HG02852 (cell line): ENCODE data around the gene LHX6.

Experiments
- ATAC-seq: cut with Tn5 transposase; IDR thresholded peaks from one replicate; pipeline ENCODE4 v1.9.1; 2021; ENCODE audit warnings: mild to moderate bottlenecking, moderate library complexity; ENCODE audit not compliant: unreplicated experiment

The LHX6 gene

GRCh38 chr9:122236681-122237080, 7.9 kb upstream of the LHX6 start:
- ATAC-seq: no peak

- no peak for ATAC-seq
Observed at GRCh38 chr9:122234022-122234748, 5.4 kb upstream of the LHX6 start.

DNA sequence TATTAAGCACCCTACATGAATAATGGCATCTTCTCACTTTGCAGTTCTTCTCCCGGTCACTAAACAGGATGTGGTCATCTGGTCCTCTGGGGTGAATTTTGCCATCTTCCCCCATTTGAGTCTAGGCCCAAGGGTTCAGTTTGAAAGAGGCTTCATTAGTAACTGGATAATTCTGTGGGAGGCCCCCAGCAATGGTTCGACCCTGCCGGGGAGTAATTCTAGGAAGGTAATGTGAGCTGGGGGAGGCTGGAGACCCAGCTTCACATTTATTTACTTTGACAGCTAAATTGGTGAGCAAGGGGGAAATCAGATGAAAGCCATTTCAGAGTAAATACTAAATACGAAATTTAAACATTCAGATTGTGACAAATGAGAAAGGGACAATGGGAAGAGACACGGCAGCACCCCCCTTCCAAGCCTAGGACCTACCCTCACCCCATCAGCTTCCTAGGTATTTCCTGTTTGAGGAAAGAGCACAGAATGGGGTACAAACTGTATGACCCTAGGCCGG, 4.1 kb upstream of the LHX6 start:
- no peak for ATAC-seq

GRCh38 chr9:122229485-122229837, 704 bp upstream of the LHX6 start:
- ATAC-seq: no peak

- ATAC-seq: no peak
Observed at GRCh38 chr9:122228191-122228567, 578 bp downstream of the LHX6 start.

DNA sequence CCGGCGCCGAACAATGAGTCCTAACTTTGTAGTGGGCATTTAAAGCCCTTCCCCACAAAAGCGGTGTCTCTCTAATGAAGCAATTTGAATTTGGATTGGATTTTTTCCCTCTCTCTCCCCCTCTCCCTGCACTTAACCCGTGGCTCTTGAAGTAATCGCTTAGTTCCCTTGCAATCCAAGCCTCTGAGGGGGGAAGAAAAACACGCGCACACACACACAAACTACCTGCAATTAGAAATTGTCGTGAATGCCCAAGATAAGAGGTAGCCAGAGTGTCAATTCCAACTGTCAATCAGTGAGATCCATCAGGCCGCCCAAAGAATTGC, 1.2 kb downstream of the LHX6 start:
- no peak for ATAC-seq

GRCh38 chr9:122226758-122227574, 1.8 kb downstream of the LHX6 start:
- ATAC-seq: no peak

DNA sequence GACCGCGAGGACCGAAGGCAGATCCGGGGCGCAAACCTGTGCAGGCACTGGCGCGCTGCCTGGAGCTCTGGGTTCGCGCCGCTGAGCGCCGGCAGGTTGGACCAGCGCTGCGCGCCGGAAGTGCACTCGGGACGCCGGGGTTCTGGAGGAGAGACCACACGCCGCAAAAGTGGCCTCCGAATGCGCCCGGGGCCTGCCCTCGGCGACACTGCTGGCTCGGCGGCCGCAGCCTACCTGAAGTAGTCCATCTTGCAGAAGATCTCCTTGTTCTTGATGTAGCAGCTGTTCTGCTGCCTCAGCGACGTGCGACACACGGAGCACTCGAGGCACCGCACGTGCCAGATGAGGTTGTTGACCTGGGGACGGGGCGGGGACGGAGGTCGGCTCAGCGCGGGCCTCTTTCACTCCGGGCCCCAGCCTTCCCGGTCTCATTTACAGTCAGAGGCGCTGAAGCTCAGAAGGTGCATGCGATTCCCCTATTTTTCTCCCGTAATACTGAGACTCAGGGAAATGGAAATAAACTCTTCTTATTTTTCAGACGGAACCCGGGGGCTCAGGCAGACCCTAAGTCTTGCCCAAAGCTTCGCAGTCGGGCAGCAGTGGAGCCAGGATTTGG, 2.5 kb downstream of the LHX6 start:
- no peak for ATAC-seq

GRCh38 chr9:122225312-122226141, 3.2 kb downstream of the LHX6 start:
- ATAC-seq: no peak

- ATAC-seq: no peak
Observed at GRCh38 chr9:122223435-122223834, 5.3 kb downstream of the LHX6 start.

DNA sequence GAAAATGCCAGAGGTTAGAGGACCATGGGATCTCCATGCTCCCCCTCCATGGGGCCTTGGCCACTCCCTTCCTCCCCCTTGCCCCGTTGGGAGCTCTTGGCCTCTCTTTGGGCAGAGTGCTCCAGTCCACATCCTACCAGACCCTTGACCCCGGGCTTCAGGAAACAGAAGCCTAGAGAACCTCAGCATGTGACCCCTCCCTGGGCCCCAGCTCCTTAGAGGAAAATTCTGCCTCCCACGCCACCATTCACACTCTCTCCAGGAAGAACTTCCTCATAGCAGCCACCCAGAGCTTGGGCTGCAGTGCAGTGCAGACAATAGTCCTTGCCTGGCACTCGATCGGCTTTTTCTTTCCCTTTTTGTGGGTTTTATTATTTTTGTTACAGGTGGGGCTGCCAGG, 6.0 kb downstream of the LHX6 start:
- no peak for ATAC-seq

DNA sequence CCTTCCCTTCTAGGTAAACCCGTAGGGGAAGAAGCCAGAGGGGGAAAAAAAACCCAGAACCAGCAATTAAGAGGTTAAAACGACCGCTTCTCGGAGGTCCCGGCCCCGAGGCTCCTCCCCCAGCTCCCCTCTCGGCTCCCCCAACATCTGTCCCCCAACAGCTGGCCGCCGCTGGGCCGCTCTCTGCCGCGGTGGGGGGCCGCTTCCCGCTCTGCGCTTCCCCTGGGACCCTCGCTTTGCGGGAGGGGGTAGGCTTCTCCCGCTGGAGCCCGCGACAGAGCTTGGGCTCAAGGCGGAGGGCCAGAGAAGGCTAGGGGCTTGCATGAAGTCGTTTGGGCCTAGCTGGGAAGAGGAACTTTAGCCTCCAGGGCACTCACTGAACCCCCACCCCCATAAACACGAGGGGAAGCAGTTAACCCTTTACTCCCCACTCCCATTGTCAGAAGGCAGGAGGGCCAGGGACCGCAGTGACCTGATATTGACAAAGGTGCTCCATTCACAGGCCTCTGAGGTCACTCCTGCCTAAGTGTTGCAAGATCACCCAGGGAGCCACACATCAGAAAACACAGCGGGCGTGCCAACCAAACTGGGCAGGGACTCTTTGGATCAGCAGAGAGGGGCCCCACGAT, 7.5 kb downstream of the LHX6 start:
- no peak for ATAC-seq

DNA sequence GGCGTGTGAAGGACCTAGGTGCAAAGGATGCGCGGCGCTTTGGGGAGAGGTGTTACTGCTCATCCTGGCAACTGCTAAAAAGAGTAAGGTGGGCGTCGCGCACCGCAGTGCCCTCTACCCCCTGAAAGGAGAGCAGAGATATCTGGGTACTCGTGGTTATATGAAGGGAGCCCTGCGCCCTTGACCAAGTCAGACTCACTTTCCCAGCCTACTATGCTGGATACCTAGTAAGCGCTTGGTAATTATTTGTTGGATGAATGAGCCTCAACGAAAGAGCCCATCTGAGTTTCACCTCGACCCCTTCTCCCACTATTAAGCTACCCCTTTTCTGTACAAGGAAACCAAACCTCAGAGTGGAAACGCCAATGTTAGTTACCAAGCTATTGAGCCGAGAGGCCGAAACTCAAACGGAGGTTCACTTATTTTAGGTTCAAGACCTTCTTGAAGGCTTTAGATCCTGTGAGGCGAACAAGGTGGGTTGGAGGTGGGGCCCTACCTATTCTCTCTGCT, 8.0 kb downstream of the LHX6 start:
- ATAC-seq: no peak

DNA sequence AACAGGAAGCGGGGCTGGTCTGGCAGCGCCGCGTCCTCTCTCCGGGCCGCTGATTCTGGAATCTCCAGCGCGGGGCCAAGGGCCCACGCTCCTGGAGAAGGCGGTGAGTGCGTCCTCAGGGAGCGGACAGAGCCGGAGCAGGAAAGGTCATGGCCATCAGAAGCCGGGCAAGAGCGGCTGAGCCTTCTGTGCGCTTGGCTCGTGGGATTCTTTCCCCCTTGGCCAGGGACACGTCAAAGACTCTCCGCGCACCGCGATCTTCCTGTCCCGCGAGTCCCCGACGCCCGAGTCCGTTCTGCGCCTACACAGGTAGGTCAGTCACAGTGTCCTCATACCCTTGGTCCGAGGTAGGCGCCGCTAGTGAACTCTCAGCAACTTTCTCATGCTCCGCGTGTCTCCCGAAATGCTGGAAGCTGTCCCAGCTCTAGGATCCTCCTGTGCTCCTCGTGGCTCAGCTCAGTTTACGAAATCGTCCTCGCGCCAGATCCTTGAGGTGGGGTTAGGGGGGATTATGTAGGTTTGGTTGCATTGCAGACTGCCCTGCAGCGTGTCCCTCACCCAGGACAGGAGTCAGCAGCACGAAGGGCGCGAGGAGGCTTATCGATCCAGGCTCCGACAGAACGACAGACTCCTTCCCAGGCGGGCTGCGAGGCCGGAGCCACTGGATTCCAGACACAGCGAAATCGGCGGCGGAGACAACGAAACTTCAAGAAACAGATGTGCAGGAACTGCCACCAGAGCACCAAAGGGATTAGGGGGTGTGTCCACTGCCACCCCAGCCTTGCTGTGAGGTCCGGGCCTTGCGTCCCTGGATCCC, 8.7 kb downstream of the LHX6 start:
- ATAC-seq: no peak

DNA sequence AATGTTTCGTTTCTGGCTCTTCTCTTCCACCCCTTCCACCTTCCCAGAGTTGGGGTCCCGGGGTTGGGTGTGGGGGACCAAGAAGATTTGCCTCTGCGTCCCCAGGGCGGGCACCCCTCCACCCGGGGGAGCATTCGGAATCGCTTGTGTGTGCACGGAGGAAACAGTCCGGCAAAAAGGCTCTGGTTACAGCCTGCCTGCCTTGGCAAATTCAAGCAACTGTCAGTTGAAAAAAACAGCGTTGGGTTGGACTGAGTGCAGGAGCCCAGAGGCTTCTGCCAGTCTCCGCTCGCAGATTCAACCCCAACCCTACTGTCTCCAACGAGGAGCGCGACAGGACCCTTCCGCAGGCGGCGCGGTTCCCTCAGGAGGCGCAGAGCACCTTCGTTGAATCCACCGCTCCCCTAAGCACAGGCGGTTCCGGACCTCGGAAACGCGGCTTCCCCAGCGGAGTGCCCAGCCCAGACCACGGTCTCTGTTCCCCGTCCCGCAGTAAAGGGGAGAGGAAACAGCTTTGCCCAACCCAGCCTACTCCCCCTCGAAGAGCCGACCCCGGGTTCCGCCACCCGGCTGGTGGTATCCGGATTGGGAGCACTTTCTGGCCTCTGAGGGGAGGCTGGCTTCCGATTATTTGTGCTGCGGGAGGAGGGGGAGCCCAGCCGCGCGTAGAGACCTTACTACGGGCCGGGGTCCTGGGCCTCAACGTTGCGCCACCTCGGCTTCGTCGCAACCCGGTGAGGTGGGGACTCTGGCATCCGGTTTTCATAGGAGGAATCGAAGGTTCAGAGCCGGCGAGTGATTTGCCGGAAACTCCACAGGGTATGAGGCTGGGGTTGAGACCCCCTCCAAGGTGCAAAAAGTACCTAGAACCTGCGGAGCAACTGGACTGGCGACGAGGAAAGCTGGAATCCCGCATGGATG, 9.6 kb downstream of the LHX6 start:
- ATAC-seq: no peak

- ATAC-seq: no peak
Observed at GRCh38 chr9:122218071-122218934, 10.5 kb downstream of the LHX6 start.

DNA sequence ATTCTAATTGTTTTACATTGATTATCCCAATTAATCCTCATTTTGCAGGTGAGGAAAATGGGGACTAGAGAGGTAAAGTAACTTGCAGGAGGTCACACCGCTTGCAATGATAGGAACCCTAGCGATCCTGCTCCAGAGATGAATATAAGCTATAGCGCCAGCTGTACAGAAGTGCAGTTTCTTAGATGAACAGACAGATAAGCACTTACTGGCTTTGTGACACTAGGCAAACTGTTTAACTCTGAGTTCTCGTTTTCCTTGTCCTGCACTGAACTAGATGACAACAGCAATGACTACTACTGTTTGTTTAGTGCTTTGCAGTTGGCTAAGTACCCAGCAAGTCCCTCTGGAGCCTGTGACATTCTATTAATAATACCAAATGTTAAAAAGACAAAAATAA, 11.1 kb downstream of the LHX6 start:
- ATAC-seq: no peak
